ENCODE data around the gene SEPTIN6. TPM values are rescaled to one million over a fixed set of nuclear protein-coding genes. Genes with fewer than 3 reads are reported as not detected.

The SEPTIN6 gene
- total and polyA plus RNA-seq, 2 of the 13 experiments (the other 11 are each of a cell fraction or from before 2014, with no cell fraction given): 21.7 to 38.3 TPM

- ATAC-seq (no peak; the same call in 2 of the 3 replicates), FAIRE-seq (no peak)
- in situ Hi-C loops (cut with HindIII; ENCODE audit: extremely low pct_ligation_motif_present, low pct_unique_long_range_greater_than_20kb): loop anchor here (25.0 kb wide), 1 partner anchor 215 kb away; no protein-coding TSS in a partner anchor
These were observed 34.1 kb upstream of the SEPTIN6 start for GRCh38 chrX:119726900-119727555.

More at GRCh38 chrX:119726900-119727555, 34.1 kb upstream of the SEPTIN6 start:
- intact Hi-C loops (cut with micrococcal nuclease; ENCODE audit: unreplicated experiment): no loop called here
- no peak overlapping the region for H3K27ac ChIP-seq (ENCODE audit: extremely low read length, insufficient read depth, low read length)
- BruUV-seq (replicated peaks): no TSS peak
- H3K9me3 ChIP-seq (ENCODE audit: low read length): no peaks in the 10 kb centered on the region
- no peaks in the 10 kb centered on the region for H3K27me3 ChIP-seq (ENCODE audit: control insufficient read depth in 1 of 2, insufficient read depth in 2 of 2, low read length in 2 of 2)
- no peak for DNase-seq (ENCODE audit: low spot score)
- TF ChIP-seq KLF12 (CRISPR knock-in tag; IDR thresholded peaks at IDR 0.05; ENCODE audit: borderline replicate concordance) (no peak), ZNF543 (CRISPR knock-in tag; IDR thresholded peaks at IDR 0.05) (no peak), ZBTB42 (CRISPR knock-in tag; IDR thresholded peaks at IDR 0.05) (no peak), SMC3 (IDR thresholded peaks at IDR 0.05; ENCODE audit: low read length) (no peak), ZXDC (CRISPR knock-in tag; IDR thresholded peaks at IDR 0.05) (no peak), CHD2 (IDR thresholded peaks at IDR 0.05; ENCODE audit: low read depth, low read length) (no peak), KLF6 (CRISPR knock-in tag; IDR thresholded peaks at IDR 0.05) (no peak), ZNF484 (CRISPR knock-in tag; IDR thresholded peaks at IDR 0.05; ENCODE audit: borderline replicate concordance, low read depth) (no peak), RFX1 (IDR thresholded peaks at IDR 0.05) (no peak), ZBTB1 (CRISPR knock-in tag; IDR thresholded peaks at IDR 0.05; ENCODE audit: borderline replicate concordance) (no peak), CBX2 (IDR thresholded peaks at IDR 0.05; ENCODE audit: low read depth, low read length) (no peak), CBX2 (CRISPR knock-in tag; IDR thresholded peaks at IDR 0.05; ENCODE audit: low read depth) (no peak), ZNF326 (CRISPR knock-in tag; IDR thresholded peaks at IDR 0.05; ENCODE audit: borderline replicate concordance) (no peak), ZNF234 (CRISPR knock-in tag; conservative IDR thresholded peaks at IDR 0.05) (no peak), ATF6 (CRISPR knock-in tag; conservative IDR thresholded peaks at IDR 0.05) (no peak), CBFB (CRISPR knock-in tag; IDR thresholded peaks at IDR 0.05) (no peak), CREB3 (CRISPR knock-in tag; IDR thresholded peaks at IDR 0.05) (no peak), ZKSCAN1 (IDR thresholded peaks at IDR 0.05; ENCODE audit: low read length) (no peak)
- peak overlapping the region; percentile 49 for H3K4me2 ChIP-seq (ENCODE audit: low read depth, low read length)
- H3K36me3 ChIP-seq (replicated peaks in 1 of 2; ENCODE audit: control insufficient read depth in 1 of 2, insufficient read depth in 2 of 2, low read length in 2 of 2): no peaks in the 10 kb centered on the region
- ChIA-PET CTCF (ENCODE audit: low intra/inter-chr PET ratio, low total read pairs) (no interaction called here), POLR2A (no interaction called here)
- peak overlapping the region in 1 of 3 experiments; percentile 16; a peak in 1 of 6 replicates for H3K4me3 ChIP-seq (replicated peaks in 1 of 3; ENCODE audit: insufficient read depth in 1 of 3, low read depth in 2 of 3, low read length in 3 of 3)
- no peaks in the 10 kb centered on the region for H4K20me1 ChIP-seq (ENCODE audit: insufficient read depth, low read length)
- peak overlapping the region; percentile 42 for H2AFZ ChIP-seq (ENCODE audit: low read length)
- 19% methylated on average over 4 of the region's 7 CpGs for WGBS (ENCODE audit: low lambda C conversion rate)
- no peaks in the 10 kb centered on the region for H3K4me1 ChIP-seq (ENCODE audit: insufficient read depth, low read length)
- no peaks in the 10 kb centered on the region for H3K79me2 ChIP-seq (ENCODE audit: insufficient read depth, low read length)
- no peak overlapping the region for H3K9ac ChIP-seq (ENCODE audit: insufficient read depth, low read depth, low read length)

Data from HepG2 (cell line).